Fibroblast of villous mesenchyme (primary cell): ENCODE results near the gene FFAR4. TPM values are rescaled to one million over a fixed set of nuclear protein-coding genes. Genes with fewer than 3 reads are reported as not detected.

Experiments
- DNase-seq: peaks from one replicate; pipeline ENCODE4 v3.0.0-alpha.2; 2010; ENCODE audit warnings: low read depth
- H3K4me3 ChIP-seq: 2 replicates; pipeline ENCODE4 v1.5.1; 2011; ENCODE audit warnings: low read depth, mild to moderate bottlenecking, low read length
- total RNA-seq: library from RNA; depleted of rRNA; stranded (reverse); fragments of >200 nt; gene quantifications from 2 replicates; pipeline ENCODE4 v1.2.3, GENCODE V29; 2012
- TF ChIP-seq, protein P1 (sequence below): IDR thresholded peaks from 2 replicates; pipeline ENCODE4 v1.5.1; 2012; ENCODE audit warnings: low read depth, mild to moderate bottlenecking, low read length; ENCODE audit not compliant: insufficient read depth

The FFAR4 gene
- total RNA-seq, 1 donor = not detected

DNA sequence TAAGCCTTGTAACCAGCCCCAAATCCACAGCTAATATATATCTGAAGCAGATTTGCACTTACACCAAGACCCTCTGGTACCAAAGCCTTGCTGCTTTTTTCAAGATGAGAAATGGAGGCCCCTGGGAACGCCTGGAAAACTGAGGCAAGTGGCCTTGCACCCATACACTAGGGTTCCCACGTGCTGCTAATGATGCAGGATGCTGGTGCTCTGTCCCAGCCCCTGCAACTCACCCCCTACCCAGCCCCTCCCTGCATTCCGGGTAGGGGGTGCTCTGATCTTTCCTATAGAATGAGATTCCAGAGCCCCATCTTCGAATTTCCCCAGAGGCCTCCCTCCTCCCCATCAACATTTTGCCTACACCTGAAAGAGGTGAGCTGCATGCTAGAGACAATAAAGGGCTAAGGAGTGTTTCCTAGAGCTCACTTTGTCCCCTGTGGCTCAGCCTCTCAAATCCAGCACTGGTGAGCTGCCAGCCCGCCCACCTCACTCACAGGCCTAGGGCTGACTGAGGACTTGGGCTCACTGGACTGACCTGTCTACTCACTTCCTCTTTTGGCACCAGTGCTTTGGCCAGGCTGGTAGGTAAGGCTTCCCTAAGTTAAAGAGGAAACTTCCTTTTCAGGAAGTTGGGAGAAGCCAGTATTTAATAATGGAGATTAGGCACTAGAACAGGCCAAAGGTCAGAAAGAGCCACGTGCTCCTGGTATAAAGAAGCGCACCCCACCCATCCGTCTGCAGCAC, 24.8 kb downstream of the FFAR4 start:
- no peak for DNase-seq
- no peak overlapping the region for H3K4me3 ChIP-seq
- TF ChIP-seq, protein P1, sequence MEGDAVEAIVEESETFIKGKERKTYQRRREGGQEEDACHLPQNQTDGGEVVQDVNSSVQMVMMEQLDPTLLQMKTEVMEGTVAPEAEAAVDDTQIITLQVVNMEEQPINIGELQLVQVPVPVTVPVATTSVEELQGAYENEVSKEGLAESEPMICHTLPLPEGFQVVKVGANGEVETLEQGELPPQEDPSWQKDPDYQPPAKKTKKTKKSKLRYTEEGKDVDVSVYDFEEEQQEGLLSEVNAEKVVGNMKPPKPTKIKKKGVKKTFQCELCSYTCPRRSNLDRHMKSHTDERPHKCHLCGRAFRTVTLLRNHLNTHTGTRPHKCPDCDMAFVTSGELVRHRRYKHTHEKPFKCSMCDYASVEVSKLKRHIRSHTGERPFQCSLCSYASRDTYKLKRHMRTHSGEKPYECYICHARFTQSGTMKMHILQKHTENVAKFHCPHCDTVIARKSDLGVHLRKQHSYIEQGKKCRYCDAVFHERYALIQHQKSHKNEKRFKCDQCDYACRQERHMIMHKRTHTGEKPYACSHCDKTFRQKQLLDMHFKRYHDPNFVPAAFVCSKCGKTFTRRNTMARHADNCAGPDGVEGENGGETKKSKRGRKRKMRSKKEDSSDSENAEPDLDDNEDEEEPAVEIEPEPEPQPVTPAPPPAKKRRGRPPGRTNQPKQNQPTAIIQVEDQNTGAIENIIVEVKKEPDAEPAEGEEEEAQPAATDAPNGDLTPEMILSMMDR = no peak

DNA sequence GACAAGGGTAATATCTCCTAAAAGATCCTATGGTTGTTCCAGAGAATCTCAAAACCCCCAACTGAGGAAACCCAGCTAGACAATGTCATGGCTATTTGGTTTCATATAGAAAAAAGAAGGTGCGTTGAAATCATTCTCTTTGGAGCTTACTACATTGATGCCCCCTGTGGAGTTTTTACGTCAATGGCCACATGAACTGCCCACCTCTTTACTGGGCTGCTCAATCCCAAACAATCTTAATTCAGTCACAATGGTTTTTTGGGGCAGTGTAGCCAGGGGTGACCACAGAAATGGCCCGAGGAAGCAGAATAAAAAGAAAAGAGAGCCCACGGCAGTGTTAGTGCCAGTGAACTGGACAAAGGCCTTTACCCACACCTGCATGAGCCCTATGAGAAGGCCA, 26.8 kb downstream of the FFAR4 start:
- no peak for DNase-seq
- H3K4me3 ChIP-seq = no peak overlapping the region
- TF ChIP-seq, protein P1 = no peak

DNA sequence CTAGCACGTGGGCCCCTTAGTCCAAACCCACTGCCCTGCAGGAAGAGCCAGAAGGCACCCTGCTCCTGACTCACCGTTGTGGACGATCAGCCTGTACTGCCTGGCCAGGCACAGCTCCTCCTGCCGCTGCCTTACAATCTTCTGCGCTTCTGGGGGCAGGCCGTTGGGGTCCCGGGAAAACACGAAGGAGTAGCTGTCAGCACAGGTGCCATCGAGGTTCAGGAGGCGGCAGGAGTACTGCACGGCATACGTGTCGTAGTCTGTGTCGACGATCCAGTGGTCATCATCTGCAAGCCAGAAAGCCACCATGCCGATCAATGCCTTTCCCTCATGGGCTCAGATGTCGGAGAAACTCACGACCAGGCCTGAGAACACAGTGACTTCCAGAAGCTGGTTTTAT, 27.3 kb downstream of the FFAR4 start:
- DNase-seq = no peak
- no peak overlapping the region for H3K4me3 ChIP-seq
- TF ChIP-seq, protein P1 = no peak

DNA sequence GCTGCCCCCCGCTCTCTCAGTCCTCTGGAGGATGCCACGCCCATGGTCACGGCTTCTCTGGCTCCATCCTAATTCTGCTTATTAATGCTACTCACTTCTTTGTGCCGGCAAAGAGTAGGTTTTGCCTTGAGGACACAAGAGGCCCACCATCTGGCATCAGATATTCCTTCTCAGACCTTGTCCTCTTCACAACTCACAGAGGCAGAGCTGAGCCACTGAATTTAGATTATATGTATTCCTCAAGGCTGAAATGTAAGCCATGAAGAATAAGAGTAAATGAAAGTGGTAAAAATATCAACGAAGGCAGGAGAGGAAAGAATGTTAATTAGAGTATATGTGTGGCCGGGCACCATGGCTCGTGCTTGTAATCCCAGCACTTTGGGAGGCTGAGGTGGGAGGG, 28.1 kb downstream of the FFAR4 start:
- DNase-seq = no peak
- no peak overlapping the region for H3K4me3 ChIP-seq
- TF ChIP-seq, protein P1 = no peak

DNA sequence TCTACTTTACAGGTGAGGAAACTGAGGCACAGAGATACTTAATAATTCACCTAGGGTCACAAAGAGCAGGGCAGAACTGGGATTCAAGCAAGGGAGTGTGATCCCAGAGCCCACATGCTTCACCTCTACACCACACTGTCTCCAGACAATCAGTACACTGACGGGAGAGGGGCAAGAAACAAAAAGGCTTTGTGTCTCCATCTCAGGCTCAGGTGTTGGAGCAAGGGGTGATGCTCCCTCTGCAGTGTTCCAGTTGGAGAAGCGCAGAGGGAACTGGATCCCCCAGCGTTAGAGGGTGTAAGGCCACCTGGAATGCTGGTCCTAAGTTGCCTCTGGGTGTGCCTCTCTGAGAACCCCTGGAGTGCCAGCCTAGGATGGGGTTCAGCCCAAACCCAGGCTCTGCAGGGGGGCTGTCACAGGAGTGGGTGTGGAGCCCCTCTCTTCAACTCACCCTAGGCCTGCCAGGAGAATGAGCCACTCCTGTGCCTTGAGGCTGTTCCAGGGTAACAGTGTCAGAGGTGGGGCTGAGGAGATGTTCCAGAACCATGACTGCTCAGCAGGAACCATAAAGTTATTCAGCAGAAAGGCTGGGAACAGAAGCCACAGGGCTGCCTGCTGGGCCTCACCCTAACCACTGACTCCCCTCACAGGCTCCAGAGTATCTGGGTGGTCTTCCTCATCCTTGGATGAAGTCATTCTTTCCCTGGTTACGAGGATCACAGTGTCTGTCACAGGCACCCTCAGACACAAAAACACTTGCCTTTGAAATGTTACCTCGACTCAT, 29.1 kb downstream of the FFAR4 start:
- TF ChIP-seq, protein P1 = no peak
- no peak for DNase-seq
- H3K4me3 ChIP-seq = no peak overlapping the region

DNA sequence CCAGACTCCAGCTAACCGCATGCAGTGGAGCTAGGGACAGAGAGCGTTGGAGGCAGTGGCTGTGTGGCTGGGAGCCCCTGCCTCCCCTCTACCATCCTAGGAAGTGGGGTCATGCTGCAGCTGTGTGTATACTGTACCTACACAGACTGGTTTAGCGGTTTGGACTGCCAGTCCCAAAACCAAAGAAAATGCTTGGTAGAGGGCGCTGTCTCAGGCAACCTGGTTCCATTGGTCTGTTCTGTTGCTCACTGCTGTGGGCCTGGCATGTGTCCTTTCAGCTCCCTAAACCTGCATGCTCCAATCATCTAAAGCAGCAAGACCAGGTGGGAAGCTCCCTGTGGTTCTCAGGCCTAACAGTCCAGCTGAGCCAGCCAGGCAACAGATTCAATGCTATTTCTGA, 30.1 kb downstream of the FFAR4 start:
- no peak for DNase-seq
- TF ChIP-seq, protein P1 = no peak
- no peak overlapping the region for H3K4me3 ChIP-seq
